Ascending aorta (tissue), 2 donors: ENCODE measurements around the gene AMBRA1. TPM values are rescaled to one million over a fixed set of nuclear protein-coding genes. Genes with fewer than 3 reads are reported as not detected.
A peak's percentile ranks its signal among the peaks of the same experiment; 100 is the strongest.

Experiments used
- DNase-seq, 2 donors: peaks; one replicate each; pipeline ENCODE4 v3.0.0-alpha.2; 2019; ENCODE audit warnings: low spot score in 2 of 2
- H3K27ac ChIP-seq, 2 donors: fragments of 200-600 bp; sonication (generic); one replicate each; pipeline ENCODE4 v1.5.1; 2016 to 2017; ENCODE audit warnings: mild to moderate bottlenecking in 1 of 2
- H3K27me3 ChIP-seq: fragments of 200-600 bp; sonication (generic); one replicate; pipeline ENCODE4 v1.5.1; 2017
- H3K36me3 ChIP-seq, 2 donors: fragments of 200-600 bp; sonication (generic); one replicate each; pipeline ENCODE4 v1.5.1; 2016
- H3K4me1 ChIP-seq, 2 donors: fragments of 200-600 bp; sonication (generic); one replicate each; pipeline ENCODE4 v1.5.1; 2016 to 2017; ENCODE audit warnings: mild to moderate bottlenecking in 1 of 2
- H3K4me3 ChIP-seq, 2 donors: fragments of 200-600 bp; sonication (generic); one replicate each; pipeline ENCODE4 v1.5.1; 2016 to 2017; ENCODE audit warnings: mild to moderate bottlenecking in 1 of 2
- H3K9me3 ChIP-seq, 2 donors: fragments of 200-600 bp; sonication (generic); one replicate each; pipeline ENCODE4 v1.5.1; 2016
- intact Hi-C: fragments of 100-400 bp; cut with DNase I; formaldehyde crosslinking; loops from one replicate; pipeline ENCODE4 v1.15.1; 2023
- total RNA-seq: library from RNA; depleted of rRNA; stranded (reverse); fragments of >200 nt; gene quantifications from one replicate; pipeline ENCODE4 v1.1.0, GENCODE V29; 2016
- TF ChIP-seq, protein P1 (sequence below), 3 experiments: fragments of 200-600 bp in 2 of 3; fragments of 450-650 bp in 1 of 3; sonication (generic) in 2 of 3; IDR thresholded peaks; one replicate each; pipeline ENCODE4 v1.5.1; 2016 to 2019; ENCODE audit warnings: antibody characterized with exemption in 3 of 3, mild to moderate bottlenecking in 1 of 3, moderate library complexity in 1 of 3

AMBRA1 gene
- total RNA-seq, 1 donor from 2014 or later, result 12.1 TPM

DNA sequence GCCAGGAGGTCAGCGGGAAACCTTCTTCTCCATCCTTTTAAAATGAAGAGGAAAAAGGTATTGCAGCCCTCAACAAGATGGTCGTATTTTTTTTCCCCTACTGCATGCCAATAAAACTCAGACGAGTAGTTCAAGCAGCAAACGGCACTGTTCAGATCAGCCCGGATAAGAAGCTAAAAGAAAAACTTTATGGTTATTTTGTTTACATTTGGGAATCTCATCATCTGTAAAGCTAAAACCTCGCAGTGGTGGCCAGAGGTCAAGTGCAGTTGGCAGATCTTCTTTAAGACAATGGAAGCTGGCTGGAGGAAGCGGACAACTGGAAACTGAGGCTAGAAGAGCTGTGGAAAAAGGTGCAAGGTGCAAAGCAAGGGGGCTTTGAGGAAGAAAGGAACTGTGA is 171.2 kb downstream of the AMBRA1 start:
- H3K27me3 ChIP-seq, result no peaks in the 10 kb centered on the region
- H3K4me1 ChIP-seq, result no peaks in the 10 kb centered on the region
- H3K27ac ChIP-seq, result no peak overlapping the region
- TF ChIP-seq, protein P1, sequence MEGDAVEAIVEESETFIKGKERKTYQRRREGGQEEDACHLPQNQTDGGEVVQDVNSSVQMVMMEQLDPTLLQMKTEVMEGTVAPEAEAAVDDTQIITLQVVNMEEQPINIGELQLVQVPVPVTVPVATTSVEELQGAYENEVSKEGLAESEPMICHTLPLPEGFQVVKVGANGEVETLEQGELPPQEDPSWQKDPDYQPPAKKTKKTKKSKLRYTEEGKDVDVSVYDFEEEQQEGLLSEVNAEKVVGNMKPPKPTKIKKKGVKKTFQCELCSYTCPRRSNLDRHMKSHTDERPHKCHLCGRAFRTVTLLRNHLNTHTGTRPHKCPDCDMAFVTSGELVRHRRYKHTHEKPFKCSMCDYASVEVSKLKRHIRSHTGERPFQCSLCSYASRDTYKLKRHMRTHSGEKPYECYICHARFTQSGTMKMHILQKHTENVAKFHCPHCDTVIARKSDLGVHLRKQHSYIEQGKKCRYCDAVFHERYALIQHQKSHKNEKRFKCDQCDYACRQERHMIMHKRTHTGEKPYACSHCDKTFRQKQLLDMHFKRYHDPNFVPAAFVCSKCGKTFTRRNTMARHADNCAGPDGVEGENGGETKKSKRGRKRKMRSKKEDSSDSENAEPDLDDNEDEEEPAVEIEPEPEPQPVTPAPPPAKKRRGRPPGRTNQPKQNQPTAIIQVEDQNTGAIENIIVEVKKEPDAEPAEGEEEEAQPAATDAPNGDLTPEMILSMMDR (IDR thresholded peaks at IDR 0.05), result no peak
- intact Hi-C loops, result no loop called here
- H3K9me3 ChIP-seq, result no peaks in the 10 kb centered on the region
- DNase-seq, result no peak
- H3K36me3 ChIP-seq, result peaks cover 16 to 24% of the 10 kb centered on the region in 2 donors
- no peak overlapping the region for H3K4me3 ChIP-seq

GRCh38 chr11:46421257-46421880 is 172.5 kb downstream of the AMBRA1 start:
- Histone ChIP-seq H3K36me3 (peaks cover 25 to 29% of the 10 kb centered on the region in 2 donors), H3K4me1 (no peaks in the 10 kb centered on the region), H3K27me3 (no peaks in the 10 kb centered on the region), H3K4me3 (no peak overlapping the region), H3K9me3 (no peaks in the 10 kb centered on the region), H3K27ac (no peak overlapping the region)
- DNase-seq, result no peak
- intact Hi-C loops, result no loop called here
- TF ChIP-seq, protein P1 (IDR thresholded peaks at IDR 0.05), result no peak

DNA sequence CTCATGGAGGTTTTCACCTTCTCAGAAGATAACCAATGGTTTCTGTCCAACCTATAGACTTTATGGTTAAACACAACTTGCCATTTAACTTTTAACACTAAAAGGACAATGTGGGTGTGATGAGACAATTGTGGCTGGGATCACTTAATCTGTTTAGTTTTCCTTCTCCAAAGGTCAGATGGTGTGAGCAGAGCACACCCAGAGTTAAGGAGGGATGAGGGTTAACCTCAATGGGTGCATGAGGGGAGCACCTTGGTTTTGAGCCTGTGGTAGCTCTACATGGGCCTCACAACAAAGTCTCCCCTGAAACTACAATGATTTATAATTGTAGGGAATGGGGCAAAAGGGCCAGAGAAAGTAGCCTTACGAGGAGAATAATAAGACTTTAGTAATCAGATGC is 173.3 kb downstream of the AMBRA1 start:
- peaks cover 33 to 38% of the 10 kb centered on the region in 2 donors for H3K36me3 ChIP-seq
- H3K27ac ChIP-seq, result no peak overlapping the region
- no peaks in the 10 kb centered on the region for H3K4me1 ChIP-seq
- H3K27me3 ChIP-seq, result no peaks in the 10 kb centered on the region
- TF ChIP-seq, protein P1 (IDR thresholded peaks at IDR 0.05), result no peak
- no peak for DNase-seq
- H3K9me3 ChIP-seq, result no peaks in the 10 kb centered on the region
- intact Hi-C loops, result no loop called here
- no peak overlapping the region for H3K4me3 ChIP-seq

DNA sequence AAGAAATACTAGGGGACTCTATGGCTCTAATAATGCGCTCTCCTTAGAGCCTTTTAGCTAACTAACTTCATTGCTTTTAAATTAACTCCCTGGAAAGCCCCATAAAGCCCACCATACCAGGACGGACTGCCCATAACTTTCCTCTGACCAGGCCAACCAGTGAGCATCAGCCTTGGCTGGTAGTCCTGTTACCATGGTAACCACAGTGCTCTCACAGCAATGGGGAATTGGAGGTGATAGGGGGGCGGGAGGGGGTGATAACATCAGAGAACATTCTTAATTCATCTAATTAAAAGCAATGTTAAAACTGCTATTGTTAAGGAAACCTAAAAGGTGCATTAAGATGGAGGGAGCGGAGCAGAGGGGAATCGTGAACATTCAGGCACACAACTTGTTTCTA is 175.1 kb downstream of the AMBRA1 start:
- DNase-seq, result no peak
- Histone ChIP-seq H3K9me3 (no peaks in the 10 kb centered on the region), H3K4me3 (no peak overlapping the region), H3K27me3 (no peaks in the 10 kb centered on the region), H3K27ac (no peak overlapping the region), H3K4me1 (no peaks in the 10 kb centered on the region), H3K36me3 (peaks cover 49 to 55% of the 10 kb centered on the region in 2 donors)
- intact Hi-C loops, result no loop called here
- TF ChIP-seq, protein P1 (IDR thresholded peaks at IDR 0.05), result no peak

DNA sequence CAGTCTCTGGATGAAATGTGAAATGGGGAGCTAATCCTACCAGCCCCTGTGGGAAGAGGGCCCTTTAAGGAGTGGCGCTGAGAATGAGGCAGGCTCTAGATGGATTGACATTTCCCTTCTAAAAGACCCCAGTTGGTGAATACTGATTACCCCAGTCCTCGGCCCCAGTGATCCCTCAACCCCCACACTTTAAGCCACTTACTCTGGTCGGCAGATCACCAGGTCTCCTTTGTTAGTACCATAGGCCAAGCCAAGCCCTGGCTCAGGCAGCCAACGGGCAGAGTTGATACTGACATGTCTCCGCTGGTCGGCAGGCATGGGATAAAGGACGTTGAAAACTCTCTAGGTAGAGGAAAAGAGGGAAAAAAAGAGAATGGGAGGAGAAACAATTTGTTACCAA is 176.1 kb downstream of the AMBRA1 start:
- TF ChIP-seq, protein P1 (IDR thresholded peaks at IDR 0.05), result no peak

More for the DNA sequence above, 176.1 kb downstream of the AMBRA1 start:
- Histone ChIP-seq H3K9me3 (no peaks in the 10 kb centered on the region), H3K36me3 (peaks cover 51 to 62% of the 10 kb centered on the region in 2 donors), H3K27ac (no peak overlapping the region), H3K27me3 (no peaks in the 10 kb centered on the region), H3K4me3 (no peak overlapping the region), H3K4me1 (no peaks in the 10 kb centered on the region)
- intact Hi-C loops, result no loop called here
- DNase-seq, result peak in 1 of 2 donors; percentile 40
